PC-3 (cell line): ENCODE data around the gene SDF2L1. TPM values are rescaled to one million over a fixed set of nuclear protein-coding genes. Genes with fewer than 3 reads are reported as not detected.
A peak's percentile ranks its signal among the peaks of the same experiment; 100 is the strongest.

Source experiments
- ATAC-seq: fragments of 200-7000 bp; cut with Tn5 transposase; 2 replicates; pipeline ENCODE4 v1.9.1; 2020; ENCODE audit warnings: mild to moderate bottlenecking, moderate library complexity
- BruUV-seq: library from RNA; stranded (reverse); fragments of 400-500 nt; replicated peaks from 2 replicates; lab custom pipeline; 2021; lab: Mats Ljungman, UMichigan
- CTCF ChIA-PET: fragments of 300-600 bp; sonication (Branson Sonifier 250); formaldehyde crosslinking; loops from one replicate; lab custom pipeline; 2022; ENCODE audit warnings: antibody characterized with exemption; lab: Charles Lee
- POLR2A ChIA-PET: fragments of 300-600 bp; sonication (Branson Sonifier 250); formaldehyde crosslinking; loops from one replicate; lab custom pipeline; 2022; ENCODE audit warnings: antibody characterized with exemption; ENCODE audit not compliant: unreplicated experiment; lab: Charles Lee
- DNase-seq: peaks from one replicate; pipeline ENCODE4 v3.0.0-alpha.2; 2015
- H2AFZ ChIP-seq: fragments of 300-600 bp; sonication (generic); 2 replicates; pipeline ENCODE4 v1.6.0; 2016; ENCODE audit warnings: antibody characterized with exemption, low read length
- H3F3A ChIP-seq: fragments of 300-600 bp; sonication (generic); one replicate; pipeline ENCODE4 v1.6.0; 2017; ENCODE audit warnings: antibody characterized with exemption, low read length, control low read depth, mild to moderate bottlenecking; ENCODE audit not compliant: unreplicated experiment
- H3K27ac ChIP-seq: fragments of 300-600 bp; sonication (generic); 2 replicates; pipeline ENCODE4 v1.5.1; 2016; ENCODE audit warnings: mild to moderate bottlenecking, low read length
- H3K27me3 ChIP-seq: fragments of 300-600 bp; sonication (generic); 2 replicates; pipeline ENCODE4 v1.6.1; 2016; ENCODE audit warnings: low read length, mixed read lengths
- H3K36me3 ChIP-seq: fragments of 300-600 bp; sonication (generic); 2 replicates; pipeline ENCODE4 v1.6.1; 2016; ENCODE audit warnings: low read depth, mixed run types, low read length, mixed read lengths
- H3K4me1 ChIP-seq: fragments of 300-600 bp; sonication (generic); 2 replicates; pipeline ENCODE4 v1.5.1; 2016; ENCODE audit warnings: low read length; ENCODE audit not compliant: insufficient read depth
- H3K4me2 ChIP-seq: fragments of 300-600 bp; sonication (generic); 2 replicates; pipeline ENCODE4 v1.6.0; 2016; ENCODE audit warnings: low read length
- H3K4me3 ChIP-seq: fragments of 300-600 bp; sonication (generic); 2 replicates; pipeline ENCODE4 v1.5.1; 2016; ENCODE audit warnings: mild to moderate bottlenecking, low read length, mixed read lengths
- H3K79me2 ChIP-seq: fragments of 300-600 bp; sonication (generic); 2 replicates; pipeline ENCODE4 v1.6.1; 2017; ENCODE audit warnings: low read length, mixed read lengths
- H3K9ac ChIP-seq: fragments of 300-600 bp; sonication (generic); 2 replicates; pipeline ENCODE4 v1.6.0; 2016; ENCODE audit warnings: mild to moderate bottlenecking, low read length
- H3K9me2 ChIP-seq: fragments of 300-600 bp; sonication (generic); replicated peaks from 2 replicates; pipeline ENCODE4 v1.6.1; 2016; ENCODE audit warnings: mixed run types, low read length, mixed read lengths
- H3K9me3 ChIP-seq: fragments of 300-600 bp; sonication (generic); 2 replicates; pipeline ENCODE4 v1.6.1; 2016; ENCODE audit warnings: low read length, mixed read lengths
- H4K20me1 ChIP-seq: fragments of 300-600 bp; sonication (generic); 2 replicates; pipeline ENCODE4 v1.6.1; 2016; ENCODE audit warnings: low read length, mixed read lengths
- EZH2 ChIP-seq: fragments of 300-600 bp; sonication (generic); IDR thresholded peaks from one replicate; pipeline ENCODE4 v1.6.1; 2017; ENCODE audit warnings: antibody characterized with exemption, mild to moderate bottlenecking, low read length; ENCODE audit not compliant: unreplicated experiment
- EZH2phosphoT487 ChIP-seq: fragments of 300-600 bp; sonication (generic); IDR thresholded peaks from 2 replicates; pipeline ENCODE4 v1.6.1; 2018; ENCODE audit warnings: mild to moderate bottlenecking, antibody characterized with exemption, low read length, borderline replicate concordance
- intact Hi-C: fragments of 100-400 bp; cut with micrococcal nuclease; formaldehyde crosslinking; loops from 2 replicates; pipeline ENCODE4 v1.9.0; 2023
- total RNA-seq: library from RNA; depleted of rRNA; stranded (reverse); fragments of >200 nt; gene quantifications from 2 replicates; pipeline ENCODE4 v1.2.3, GENCODE V29; 2014
- TF ChIP-seq, protein P1 (sequence below): fragments of 300-600 bp; sonication (generic); conservative IDR thresholded peaks from 2 replicates; pipeline ENCODE4 v1.5.1; 2017; ENCODE audit warnings: antibody characterized with exemption, low read depth, mild to moderate bottlenecking, low read length

SDF2L1 gene
- total RNA-seq, 1 experiment from 2014 or later, result 180 TPM

DNA sequence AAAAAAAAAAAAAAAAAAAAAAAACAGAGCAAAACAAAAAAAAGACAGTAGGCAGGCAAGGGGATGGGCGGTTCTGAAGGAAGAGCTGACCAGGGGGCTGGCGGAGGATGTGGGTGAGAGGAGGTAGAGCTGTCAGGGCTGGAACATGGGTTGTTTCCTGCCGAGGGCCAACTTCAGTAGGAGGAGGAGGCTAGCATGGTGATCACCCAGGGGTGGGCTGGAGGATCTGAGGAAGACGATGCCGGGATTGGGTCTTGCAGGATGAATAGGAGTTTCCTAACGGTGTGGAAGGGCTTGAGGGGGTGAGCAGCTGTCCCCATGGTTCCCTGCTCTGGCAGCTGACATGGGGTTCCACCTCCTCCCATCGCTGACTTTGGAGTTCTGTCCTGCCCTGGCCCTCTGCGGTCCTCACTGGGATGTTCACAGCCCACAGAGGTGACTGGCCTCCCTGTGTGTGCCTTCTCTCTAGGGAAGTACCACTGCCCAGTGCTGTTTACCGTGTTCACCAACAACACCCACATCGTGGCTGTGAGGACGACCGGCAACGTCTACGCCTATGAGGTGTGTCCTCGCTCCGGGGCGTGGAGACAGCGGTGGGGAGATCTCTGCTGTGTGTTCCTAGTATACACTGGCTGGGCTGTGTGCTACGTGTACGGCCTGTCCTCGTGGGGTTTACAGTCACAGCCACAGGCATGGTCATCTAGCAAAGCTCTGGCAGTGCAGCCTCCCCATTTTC is 38.9 kb downstream of the SDF2L1 start:
- Histone ChIP-seq H3K9me2 (no peaks in the 10 kb centered on the region), H3K9me3 (no peaks in the 10 kb centered on the region), H2AFZ (no peak overlapping the region), H3F3A (no peaks in the 10 kb centered on the region), H3K4me3 (no peak overlapping the region), H3K4me1 (no peaks in the 10 kb centered on the region), H3K4me2 (no peak overlapping the region), H3K79me2 (no peaks in the 10 kb centered on the region), H3K27me3 (no peaks in the 10 kb centered on the region), H3K36me3 (no peaks in the 10 kb centered on the region), H3K9ac (no peak overlapping the region), H3K27ac (no peak overlapping the region), H4K20me1 (no peaks in the 10 kb centered on the region)
- ChIA-PET POLR2A (no interaction called here), CTCF (no interaction called here)
- intact Hi-C loops, result no loop called here
- no TSS peak for BruUV-seq
- DNase-seq (no peak), ATAC-seq (no peak)
- TF ChIP-seq EZH2, result no peak
- TF ChIP-seq, protein P1, sequence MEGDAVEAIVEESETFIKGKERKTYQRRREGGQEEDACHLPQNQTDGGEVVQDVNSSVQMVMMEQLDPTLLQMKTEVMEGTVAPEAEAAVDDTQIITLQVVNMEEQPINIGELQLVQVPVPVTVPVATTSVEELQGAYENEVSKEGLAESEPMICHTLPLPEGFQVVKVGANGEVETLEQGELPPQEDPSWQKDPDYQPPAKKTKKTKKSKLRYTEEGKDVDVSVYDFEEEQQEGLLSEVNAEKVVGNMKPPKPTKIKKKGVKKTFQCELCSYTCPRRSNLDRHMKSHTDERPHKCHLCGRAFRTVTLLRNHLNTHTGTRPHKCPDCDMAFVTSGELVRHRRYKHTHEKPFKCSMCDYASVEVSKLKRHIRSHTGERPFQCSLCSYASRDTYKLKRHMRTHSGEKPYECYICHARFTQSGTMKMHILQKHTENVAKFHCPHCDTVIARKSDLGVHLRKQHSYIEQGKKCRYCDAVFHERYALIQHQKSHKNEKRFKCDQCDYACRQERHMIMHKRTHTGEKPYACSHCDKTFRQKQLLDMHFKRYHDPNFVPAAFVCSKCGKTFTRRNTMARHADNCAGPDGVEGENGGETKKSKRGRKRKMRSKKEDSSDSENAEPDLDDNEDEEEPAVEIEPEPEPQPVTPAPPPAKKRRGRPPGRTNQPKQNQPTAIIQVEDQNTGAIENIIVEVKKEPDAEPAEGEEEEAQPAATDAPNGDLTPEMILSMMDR, result no peak
- no peak for TF ChIP-seq EZH2phosphoT487

DNA sequence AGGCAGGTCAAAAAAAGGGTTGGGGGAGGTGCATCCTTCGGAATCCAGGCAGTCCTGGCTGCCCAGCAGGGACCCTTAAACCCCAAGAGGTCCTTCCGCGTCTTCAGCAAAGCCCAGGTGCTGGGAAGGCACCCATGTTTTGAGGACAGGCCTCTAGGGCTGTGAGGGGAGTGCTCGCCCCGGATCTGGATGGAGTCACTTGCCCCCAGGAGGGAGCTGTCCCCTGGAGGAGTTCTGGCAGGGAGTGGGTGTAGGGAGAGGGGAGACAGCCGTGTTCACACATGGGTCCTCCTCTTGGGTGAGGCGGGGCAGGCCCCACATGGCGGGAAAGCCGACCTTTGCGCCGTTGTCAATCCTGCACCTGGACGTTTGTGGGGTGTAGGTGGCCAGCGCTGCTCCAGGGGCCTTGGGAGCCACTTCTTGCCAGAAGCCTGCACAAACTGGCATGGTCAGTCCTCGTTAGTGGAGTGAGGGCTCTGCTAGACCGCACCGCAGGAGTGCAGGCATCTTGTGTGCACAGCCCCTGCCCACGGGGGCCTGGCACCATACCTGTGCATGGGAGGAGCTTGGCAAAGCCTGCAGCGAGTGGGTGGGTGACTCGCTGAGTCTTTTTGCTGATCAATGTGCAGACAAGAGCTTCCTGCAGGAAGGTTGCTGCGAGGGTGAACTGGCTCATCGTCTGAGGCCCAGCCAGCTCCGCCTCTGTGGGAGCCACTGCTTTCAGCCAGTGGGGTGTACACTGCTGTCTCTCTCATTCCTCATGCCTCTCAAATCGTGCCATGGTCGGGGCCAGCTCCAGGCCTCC is 39.7 kb downstream of the SDF2L1 start:
- intact Hi-C loops, result no loop called here
- H3K4me1 ChIP-seq, result no peaks in the 10 kb centered on the region
- BruUV-seq, result no TSS peak
- H3K4me2 ChIP-seq, result no peak overlapping the region
- H4K20me1 ChIP-seq, result no peaks in the 10 kb centered on the region
- DNase-seq, result peak; percentile 3
- no peaks in the 10 kb centered on the region for H3K27me3 ChIP-seq
- no peak overlapping the region for H3K27ac ChIP-seq
- ChIA-PET CTCF (no interaction called here), POLR2A (no interaction called here)
- H3K36me3 ChIP-seq, result no peaks in the 10 kb centered on the region
- no peaks in the 10 kb centered on the region for H3K9me3 ChIP-seq
- no peaks in the 10 kb centered on the region for H3F3A ChIP-seq
- no peaks in the 10 kb centered on the region for H3K9me2 ChIP-seq
- H3K79me2 ChIP-seq, result no peaks in the 10 kb centered on the region
- TF ChIP-seq EZH2phosphoT487 (no peak), EZH2 (no peak)
- TF ChIP-seq, protein P1, result no peak
- no peak overlapping the region for H3K4me3 ChIP-seq
- H3K9ac ChIP-seq, result no peak overlapping the region
- no peak; the same call in 1 of the 2 replicates for ATAC-seq
- H2AFZ ChIP-seq, result no peak overlapping the region
